ENCODE results near the gene RIPPLY2. TPM values are rescaled to one million over a fixed set of nuclear protein-coding genes. Genes with fewer than 3 reads are reported as not detected.

Gene RIPPLY2
- total and polyA plus RNA-seq, 4 donors, result not detected

GRCh38 chr6:83852528-83853177 lies 507 bp upstream of the RIPPLY2 start:
- Histone ChIP-seq H3K27ac (ENCODE audit: low read depth in 1 of 2, low read length in 2 of 2) (no peak overlapping the region), H3K9me3 (ENCODE audit: control insufficient read depth in 4 of 4, low read length in 3 of 4) (no peaks in the 10 kb centered on the region), H3K27me3 (ENCODE audit: control insufficient read depth in 4 of 4, insufficient read depth in 4 of 4, low read length in 3 of 4) (peaks cover 2 to 11% (median 7%) of the 10 kb centered on the region in 4 donors), H3K4me3 (ENCODE audit: low read depth in 1 of 3, low read length in 3 of 3) (peak overlapping the region in 2 of 3 donors; percentile 34 to 43), H3K4me1 (ENCODE audit: control insufficient read depth in 4 of 4, insufficient read depth in 4 of 4, low read length in 3 of 4) (peaks cover 7 to 13% (median 11%) of the 10 kb centered on the region in 4 donors), H3K36me3 (ENCODE audit: control insufficient read depth in 4 of 4, insufficient read depth in 3 of 4, low read depth in 1 of 4, low read length in 3 of 4) (no peaks in the 10 kb centered on the region), H3K9ac (ENCODE audit: low read depth in 1 of 2, low read length in 2 of 2) (no peak overlapping the region)
- no peak for TF ChIP-seq CTCF (IDR thresholded peaks at IDR 0.05; ENCODE audit: low read depth, low read length, missing input control)
- no peak for TF ChIP-seq JUND (IDR thresholded peaks at IDR 0.05)
- TF ChIP-seq NR2F2 (IDR thresholded peaks at IDR 0.05), result no peak
- TF ChIP-seq TAF1 (conservative IDR thresholded peaks at IDR 0.05), result no peak
- TF ChIP-seq GABPA (IDR thresholded peaks at IDR 0.05 in 1 of 2, conservative IDR thresholded peaks at IDR 0.05 in 1 of 2), result no peak
- TF ChIP-seq YY1 (IDR thresholded peaks at IDR 0.05), result no peak
- WGBS, result 14% methylated on average over 16 of the region's 16 CpGs
- no peak for DNase-seq (ENCODE audit: low spot score)

GRCh38 chr6:83854001-83854501 lies 891 bp downstream of the RIPPLY2 start:
- Histone ChIP-seq H3K27ac (ENCODE audit: low read depth in 1 of 2, low read length in 2 of 2) (no peak overlapping the region), H3K4me1 (ENCODE audit: control insufficient read depth in 4 of 4, insufficient read depth in 4 of 4, low read length in 3 of 4) (peaks cover 11 to 17% (median 14%) of the 10 kb centered on the region in 4 donors), H3K27me3 (ENCODE audit: control insufficient read depth in 4 of 4, insufficient read depth in 4 of 4, low read length in 3 of 4) (peaks cover 2 to 11% (median 7%) of the 10 kb centered on the region in 4 donors), H3K9me3 (ENCODE audit: control insufficient read depth in 4 of 4, low read length in 3 of 4) (no peaks in the 10 kb centered on the region), H3K9ac (ENCODE audit: low read depth in 1 of 2, low read length in 2 of 2) (no peak overlapping the region), H3K4me3 (ENCODE audit: low read depth in 1 of 3, low read length in 3 of 3) (no peak overlapping the region), H3K36me3 (ENCODE audit: control insufficient read depth in 4 of 4, insufficient read depth in 3 of 4, low read depth in 1 of 4, low read length in 3 of 4) (no peaks in the 10 kb centered on the region)
- no peak for TF ChIP-seq MAX (IDR thresholded peaks at IDR 0.05)
- no peak for TF ChIP-seq HNF4G (IDR thresholded peaks at IDR 0.05)
- TF ChIP-seq FOXA2 (IDR thresholded peaks at IDR 0.05), result no peak
- no peak for TF ChIP-seq SP1 (IDR thresholded peaks at IDR 0.05)
- no peak for TF ChIP-seq EGR1 (IDR thresholded peaks at IDR 0.05; ENCODE audit: low read depth in 2 of 2)
- no peak for TF ChIP-seq RAD21 (IDR thresholded peaks at IDR 0.05)
- no peak for TF ChIP-seq TAF1 (conservative IDR thresholded peaks at IDR 0.05)
- TF ChIP-seq HNF4A (conservative IDR thresholded peaks at IDR 0.05), result no peak
- TF ChIP-seq FOXA1 (IDR thresholded peaks at IDR 0.05), result no peak
- TF ChIP-seq RXRA (IDR thresholded peaks at IDR 0.05), result no peak
- no peak for TF ChIP-seq YY1 (IDR thresholded peaks at IDR 0.05)
- TF ChIP-seq ZBTB33 (IDR thresholded peaks at IDR 0.05), result no peak
- no peak for TF ChIP-seq GABPA (IDR thresholded peaks at IDR 0.05 in 1 of 2, conservative IDR thresholded peaks at IDR 0.05 in 1 of 2)
- TF ChIP-seq JUND (IDR thresholded peaks at IDR 0.05), result no peak
- TF ChIP-seq CTCF (IDR thresholded peaks at IDR 0.05; ENCODE audit: low read depth, low read length, missing input control), result no peak
- TF ChIP-seq NR2F2 (IDR thresholded peaks at IDR 0.05), result no peak
- TF ChIP-seq ATF3 (IDR thresholded peaks at IDR 0.05), result no peak
- no peak for TF ChIP-seq REST (IDR thresholded peaks at IDR 0.05)
- WGBS, result 8% methylated on average over 18 of the region's 18 CpGs
- DNase-seq (ENCODE audit: low spot score), result no peak

All from liver (tissue), 9 donors.